NCI-H510A (cell line): Measurements from ENCODE around the gene ABCB7.
"Not testable (repeated sequence)": the region's sequence is repeated elsewhere in the genome, so short reads cannot be mapped to it uniquely, and the experiment has no call there.

Source experiments
- DNase-seq: peaks from one replicate; lab custom pipeline; 2025; lab: John Stamatoyannopoulos, UW

Gene ABCB7

GRCh38 chrX:75096331-75096730 lies 59.8 kb downstream of the ABCB7 start:
- no peak for DNase-seq

GRCh38 chrX:75086731-75087195 lies 69.3 kb downstream of the ABCB7 start:
- DNase-seq, result no peak

DNA sequence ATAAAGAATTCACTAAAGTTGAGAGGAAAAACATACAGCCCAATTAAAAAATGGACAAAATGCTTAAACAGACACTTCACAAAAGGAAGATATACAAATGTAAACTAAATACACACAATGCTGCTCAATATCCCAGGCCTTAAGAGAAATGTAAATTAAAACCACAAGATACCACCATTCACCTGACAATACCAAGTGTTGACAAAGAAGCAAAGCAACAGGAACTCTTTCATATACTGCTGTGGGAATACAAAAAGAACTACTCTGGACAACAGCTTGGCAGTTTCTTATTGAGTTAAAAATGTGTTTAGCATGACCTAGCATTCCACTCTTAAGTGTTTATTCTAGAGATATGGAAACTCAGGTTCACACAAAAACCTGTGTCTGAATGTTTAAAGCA lies 71.3 kb downstream of the ABCB7 start:
- no peak for DNase-seq

DNA sequence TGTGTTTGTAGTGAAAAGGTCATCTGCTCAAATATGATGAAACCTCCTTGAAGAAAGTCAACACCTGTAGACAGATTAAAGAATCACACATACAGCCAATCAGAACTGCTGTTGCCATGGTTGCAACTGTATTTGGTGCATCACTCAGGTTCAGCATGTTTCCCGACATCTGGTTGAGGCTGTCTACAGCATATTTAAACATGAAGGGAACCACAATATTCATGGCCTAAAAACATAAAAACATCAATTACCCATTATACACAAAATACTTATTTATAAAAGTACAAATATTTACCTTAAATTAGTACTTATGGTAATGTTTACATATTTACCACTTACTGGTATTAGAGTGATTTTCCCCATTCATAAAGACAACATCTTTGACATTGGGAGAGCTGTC lies 79.7 kb downstream of the ABCB7 start:
- no peak for DNase-seq

DNA sequence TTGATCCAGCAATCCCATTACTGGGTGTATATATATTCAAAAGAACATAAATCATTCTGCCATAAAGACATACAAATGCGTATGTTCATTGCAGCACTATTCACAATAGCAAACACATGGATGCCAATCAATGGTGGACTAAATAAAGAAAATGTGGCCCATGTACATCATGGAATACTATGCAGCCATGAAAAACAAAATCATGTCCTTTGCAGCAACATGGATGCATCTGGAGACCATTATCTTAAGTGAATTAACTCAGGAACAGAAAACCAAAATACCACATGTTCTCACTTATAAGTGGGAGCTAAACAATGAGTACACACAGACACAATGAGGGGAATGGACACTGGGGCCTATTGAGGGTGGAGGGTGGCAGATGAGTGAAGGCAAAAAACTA lies 81.6 kb downstream of the ABCB7 start:
- DNase-seq, result no peak

DNA sequence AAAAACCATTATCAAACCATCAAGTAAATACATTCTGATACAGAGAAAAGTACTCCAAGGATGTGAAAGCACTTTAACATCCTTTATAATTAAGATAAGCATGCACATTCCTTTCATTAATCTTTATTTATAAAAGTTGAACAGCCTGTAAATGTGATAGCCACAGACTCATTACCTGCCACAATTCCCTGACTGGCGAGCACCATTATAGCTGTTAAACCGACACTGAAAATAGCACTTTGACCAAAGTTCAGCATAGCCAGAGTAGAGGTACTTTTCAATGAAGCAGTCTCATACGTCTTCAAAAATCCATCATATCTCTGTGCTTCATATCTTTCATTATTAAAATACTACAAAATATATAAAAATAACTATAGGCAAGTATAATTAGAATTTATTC lies 84.7 kb downstream of the ABCB7 start:
- no peak for DNase-seq

DNA sequence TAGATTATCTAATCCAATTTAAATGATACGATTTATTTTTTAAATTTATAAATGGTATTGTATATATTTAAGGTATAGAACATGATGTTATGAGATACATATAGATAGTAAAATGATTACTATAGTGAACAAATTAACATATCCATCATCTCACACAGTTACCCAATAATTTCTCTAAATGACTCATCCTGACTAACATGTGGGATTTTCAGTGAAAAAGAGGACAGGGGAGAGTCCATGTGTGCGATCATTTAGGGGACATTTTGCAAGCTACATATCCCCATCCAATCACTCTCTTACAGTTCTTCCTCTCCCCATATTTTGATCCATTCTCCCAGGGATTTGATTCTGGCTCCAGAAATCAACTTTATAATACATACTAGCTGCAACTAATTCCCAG lies 88.2 kb downstream of the ABCB7 start:
- no peak for DNase-seq

DNA sequence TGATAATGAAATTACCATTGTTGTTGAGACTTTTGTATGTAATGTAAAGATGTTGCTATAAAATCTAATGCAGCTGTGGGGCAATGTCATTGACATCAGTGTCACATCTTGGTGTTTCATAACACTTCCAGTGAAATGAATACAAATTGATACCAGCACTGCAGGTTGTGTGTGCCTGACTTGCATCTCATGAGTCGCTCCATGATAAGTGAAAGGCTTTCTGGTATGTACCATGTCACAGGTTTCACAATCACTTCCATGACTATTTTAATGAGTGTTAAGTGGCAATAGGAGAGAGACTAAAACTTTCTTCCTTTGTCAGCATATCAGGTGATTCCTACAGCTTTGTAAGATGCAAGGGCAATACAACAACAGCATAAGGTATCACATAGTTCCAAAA lies 94.4 kb downstream of the ABCB7 start:
- DNase-seq, result no peak

GRCh38 chrX:75051047-75051446 lies 105.0 kb downstream of the ABCB7 start:
- no peak for DNase-seq

- no peak for DNase-seq
Observed at GRCh38 chrX:75045369-75045768, 110.7 kb downstream of the ABCB7 start.

- not testable (repeated sequence) for DNase-seq
Observed at GRCh38 chrX:75044142-75044541, 111.9 kb downstream of the ABCB7 start.

- no peak for DNase-seq
Observed at GRCh38 chrX:75038925-75039324, 117.2 kb downstream of the ABCB7 start.
